Esophagus mucosa (tissue), 1 donor: ENCODE data around the gene ZBTB3. TPM values are rescaled to one million over a fixed set of nuclear protein-coding genes. Genes with fewer than 3 reads are reported as not detected.
A peak's percentile ranks its signal among the peaks of the same experiment; 100 is the strongest.
"Not testable (repeated sequence)": the region's sequence is repeated elsewhere in the genome, so short reads cannot be mapped to it uniquely, and the experiment has no call there.

Experiments
- ATAC-seq: fragments of 200-7000 bp; cut with Tn5 transposase; one replicate; pipeline ENCODE4 v1.9.1; 2020
- total RNA-seq: library from RNA; stranded (reverse); gene quantifications from one replicate; pipeline ENCODE4 v1.2.4, GENCODE V29; 2023
- donor health status: DM: yes; HTN: yes; CAD: no.

ZBTB3 gene
- 8.0 TPM for total RNA-seq

DNA sequence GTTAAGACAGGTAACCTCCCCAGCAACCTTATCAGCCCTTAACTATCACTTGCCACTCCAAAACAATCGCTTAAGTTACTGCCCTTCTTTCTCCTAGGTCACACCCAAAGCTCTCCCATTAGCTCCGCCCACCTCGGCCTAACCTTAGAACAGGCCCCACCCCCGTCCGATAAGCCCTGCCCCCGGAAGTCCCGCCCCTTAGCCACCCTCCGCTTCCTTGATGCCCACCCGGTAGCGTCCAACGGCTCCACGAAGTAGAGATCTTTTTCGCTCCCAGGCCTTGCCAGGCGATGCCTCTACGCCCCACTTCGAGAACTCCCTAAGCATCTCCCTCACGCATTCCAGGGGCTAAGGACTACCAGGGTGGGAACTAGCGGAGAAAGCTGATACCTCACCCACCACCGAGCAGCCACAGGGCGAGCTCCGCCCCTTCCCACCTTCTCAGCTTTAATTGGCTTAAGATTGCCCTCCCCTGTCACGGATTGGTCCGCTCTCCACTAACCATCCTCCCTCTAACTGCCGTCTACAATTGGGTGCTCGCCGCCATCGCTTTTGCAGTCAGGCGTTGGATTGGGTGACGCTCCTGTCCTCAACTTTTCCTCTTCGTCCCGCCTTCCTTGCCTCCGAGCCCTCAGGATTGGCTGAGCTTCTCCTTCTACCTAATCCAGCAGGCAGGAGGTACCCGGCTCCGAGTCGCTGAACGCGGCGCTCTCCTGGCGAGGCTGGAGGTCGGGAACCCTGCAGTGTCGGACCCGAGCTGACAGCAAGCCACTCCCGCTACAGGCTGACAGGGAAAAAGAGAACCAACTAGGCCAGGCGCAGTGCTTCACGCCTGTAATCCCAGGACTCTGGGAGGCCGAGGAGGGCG, at the start of gene ZBTB3:
ZBTB3 (minus strand) TSS at position 425 of the 868 bp plus-strand sequence. CDS start 496 bp downstream, outside the sequence.
- ATAC-seq = peak; percentile 98

DNA sequence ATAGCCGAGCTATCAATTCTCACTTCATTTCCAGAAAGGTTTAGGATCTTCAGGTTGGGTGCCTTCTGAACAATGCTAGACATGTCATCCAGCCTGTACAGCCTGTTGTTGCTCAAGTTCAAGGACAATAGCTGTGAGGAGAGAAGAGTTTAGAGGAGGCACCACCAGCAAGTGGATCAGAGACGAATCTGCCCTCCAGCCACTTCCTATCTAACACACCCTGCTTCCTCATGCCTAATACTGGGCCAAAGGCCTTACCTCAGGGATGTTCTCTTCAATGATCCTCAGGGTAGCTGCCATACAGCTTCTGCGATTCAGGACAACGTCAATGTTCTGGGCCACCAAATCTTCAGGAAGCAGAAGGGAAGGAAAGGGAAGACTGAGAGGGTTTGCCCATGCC, 47.1 kb upstream of the ZBTB3 start:
- peak; percentile 22 for ATAC-seq

DNA sequence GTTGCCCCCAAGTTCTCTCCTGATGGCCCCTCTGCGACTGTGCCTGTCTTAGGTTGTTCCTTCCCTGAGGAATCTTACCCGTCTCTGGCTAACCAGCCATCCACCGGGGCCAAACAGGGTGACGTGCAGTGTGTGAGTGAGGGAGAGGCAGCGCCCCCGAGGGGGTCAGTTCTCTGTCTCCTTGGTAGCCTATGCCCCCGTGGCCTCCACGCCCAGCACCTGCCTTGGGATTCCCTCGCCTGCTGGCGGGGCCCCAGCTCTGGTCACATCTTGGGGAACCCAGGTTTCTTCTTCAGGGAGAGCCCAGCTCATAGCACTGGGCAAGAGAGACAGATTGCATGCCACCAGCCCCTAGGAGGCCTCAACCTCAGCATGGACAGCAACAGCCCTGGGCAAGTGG, 45.5 kb upstream of the ZBTB3 start:
- ATAC-seq = no peak

DNA sequence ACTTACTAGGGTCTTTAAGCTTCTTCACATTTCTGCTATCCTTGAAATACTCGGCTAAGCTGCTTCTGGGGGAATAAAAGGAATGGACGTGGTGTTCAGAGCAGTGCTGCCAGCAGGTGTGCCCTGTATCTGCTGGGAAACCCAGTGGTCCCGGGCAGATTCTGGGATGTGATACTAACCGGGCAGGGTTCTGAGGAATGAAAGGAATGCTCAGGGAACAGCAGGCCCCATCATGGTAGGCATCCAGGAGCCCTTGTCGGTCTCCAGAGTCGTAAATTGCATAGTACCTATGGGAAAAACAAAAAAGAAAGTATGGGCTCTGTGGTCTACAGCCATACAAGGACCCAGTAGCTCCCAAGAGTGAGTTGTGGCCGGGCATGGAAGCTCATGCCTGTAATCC, 42.3 kb upstream of the ZBTB3 start:
- no peak for ATAC-seq

DNA sequence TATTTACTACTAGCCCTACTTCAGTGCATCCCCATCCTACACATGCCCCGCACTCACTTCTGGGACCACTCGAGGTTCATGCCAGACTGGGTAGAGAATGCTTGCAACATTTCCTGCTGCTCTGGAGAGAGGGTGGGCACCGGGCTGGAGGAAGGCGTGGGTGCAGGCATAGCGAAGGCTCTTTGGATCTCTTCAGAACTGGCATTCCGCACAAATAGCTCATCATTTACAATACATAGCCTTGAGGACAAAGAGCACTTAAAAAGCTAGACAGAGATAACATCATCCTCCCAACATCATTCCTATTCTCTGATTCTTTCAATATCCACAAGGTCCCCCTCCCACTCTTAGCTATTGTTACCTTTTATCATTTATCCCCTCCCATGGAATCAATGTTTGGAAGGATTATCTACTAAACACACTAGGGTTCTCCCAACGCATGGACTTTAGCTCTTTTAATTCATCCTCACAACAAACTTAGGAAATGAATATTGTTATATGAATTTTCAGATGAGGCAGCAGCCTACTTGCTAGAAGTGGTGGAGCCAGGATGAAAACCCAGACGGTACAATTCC, 40.3 kb upstream of the ZBTB3 start:
- ATAC-seq = no peak

DNA sequence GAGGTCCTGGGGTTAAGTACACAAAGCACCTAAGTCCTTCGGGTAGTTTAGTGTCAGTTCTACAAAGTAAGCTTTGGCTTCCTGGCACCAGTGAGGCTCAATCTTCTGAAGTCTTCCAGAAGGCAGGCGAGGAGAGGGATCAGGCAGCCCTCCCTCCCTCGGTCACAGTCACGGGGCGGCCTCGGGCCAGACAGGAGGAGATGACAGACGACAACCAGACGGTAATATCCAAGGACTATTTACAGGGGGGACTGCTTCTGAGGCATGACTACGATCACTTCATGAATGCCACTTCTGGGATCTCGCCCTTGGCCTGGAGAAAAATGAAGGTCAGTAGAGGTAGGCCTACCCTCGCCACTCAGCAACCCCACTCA, 38.2 kb upstream of the ZBTB3 start:
- no peak for ATAC-seq

DNA sequence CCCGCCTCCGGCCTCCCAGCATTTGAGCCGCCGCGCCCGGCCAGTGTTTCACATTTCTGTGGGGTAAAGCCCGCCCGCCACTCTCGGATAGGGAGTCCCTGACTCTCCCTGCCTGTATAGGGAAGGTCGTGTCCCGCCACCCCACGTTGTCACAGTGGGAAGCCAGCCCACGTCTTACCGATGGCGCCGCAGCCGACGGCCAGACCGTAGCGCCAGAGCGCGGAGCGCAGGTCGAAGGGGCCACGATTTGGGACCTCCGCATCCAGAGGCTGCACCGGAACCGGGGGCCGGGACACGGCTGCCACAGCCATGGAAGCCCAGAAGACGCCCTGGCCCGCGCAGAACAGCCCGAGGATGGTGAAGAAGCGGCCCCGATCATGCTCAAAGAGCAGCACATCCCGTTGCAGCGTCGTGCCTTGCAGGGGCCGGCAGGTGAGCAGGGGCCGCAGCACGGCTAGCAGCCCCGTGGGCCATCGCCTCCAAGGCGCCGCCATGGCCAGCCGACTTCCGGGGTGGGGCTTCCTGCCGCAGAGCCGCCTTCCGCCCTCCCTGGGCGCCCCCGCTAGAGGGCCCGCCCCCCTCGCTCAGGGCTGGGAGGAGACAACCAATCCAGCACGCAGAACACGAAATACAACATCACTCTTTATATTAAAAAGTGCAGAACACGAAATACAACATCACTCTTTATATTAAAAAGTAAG, 37.7 kb upstream of the ZBTB3 start, which contains the start of gene TMEM223:
TMEM223 (minus strand) TSS at position 506 of the 701 bp plus-strand sequence; CDS start at position 494, 12 bp downstream.
- ATAC-seq = peak; percentile 79

DNA sequence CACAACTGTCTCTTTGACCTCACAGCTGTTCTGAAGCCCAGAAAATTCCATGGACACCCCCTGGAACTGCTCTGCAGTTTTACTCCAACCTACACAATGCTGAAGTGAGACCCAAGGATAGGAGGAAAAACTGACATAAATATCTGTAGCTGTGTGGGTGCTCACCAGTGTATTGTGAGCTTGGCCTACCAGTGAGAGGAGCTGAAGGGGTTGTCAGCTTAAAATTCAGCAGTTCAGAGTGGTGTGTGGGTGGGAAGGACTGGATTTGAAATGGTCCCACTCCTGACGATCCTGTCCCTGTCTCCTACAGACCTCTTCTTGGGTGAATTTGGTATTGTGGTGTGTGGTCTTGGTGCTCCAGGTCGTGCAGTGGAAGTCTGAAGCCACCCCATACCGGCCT, 35.6 kb upstream of the ZBTB3 start:
- ATAC-seq = no peak

DNA sequence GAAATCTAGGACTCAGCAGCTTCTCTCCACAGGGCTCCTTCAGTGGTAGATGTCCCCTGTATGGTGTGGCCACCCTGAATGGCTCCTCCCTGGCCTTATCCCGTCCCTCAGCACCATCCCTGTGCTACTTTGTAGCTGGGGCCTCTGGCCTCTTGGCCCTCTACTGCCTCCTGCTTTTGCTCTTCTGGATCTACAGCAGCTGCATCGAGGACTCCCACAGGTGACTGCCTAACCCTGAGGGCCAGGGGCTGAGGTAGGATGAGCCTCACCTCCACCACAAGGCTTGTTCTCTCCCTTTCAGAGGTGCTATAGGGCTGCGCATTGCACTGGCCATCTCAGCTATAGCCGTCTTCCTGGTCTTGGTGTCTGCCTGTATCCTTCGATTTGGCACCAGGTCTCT, 35.0 kb upstream of the ZBTB3 start:
- no peak for ATAC-seq

DNA sequence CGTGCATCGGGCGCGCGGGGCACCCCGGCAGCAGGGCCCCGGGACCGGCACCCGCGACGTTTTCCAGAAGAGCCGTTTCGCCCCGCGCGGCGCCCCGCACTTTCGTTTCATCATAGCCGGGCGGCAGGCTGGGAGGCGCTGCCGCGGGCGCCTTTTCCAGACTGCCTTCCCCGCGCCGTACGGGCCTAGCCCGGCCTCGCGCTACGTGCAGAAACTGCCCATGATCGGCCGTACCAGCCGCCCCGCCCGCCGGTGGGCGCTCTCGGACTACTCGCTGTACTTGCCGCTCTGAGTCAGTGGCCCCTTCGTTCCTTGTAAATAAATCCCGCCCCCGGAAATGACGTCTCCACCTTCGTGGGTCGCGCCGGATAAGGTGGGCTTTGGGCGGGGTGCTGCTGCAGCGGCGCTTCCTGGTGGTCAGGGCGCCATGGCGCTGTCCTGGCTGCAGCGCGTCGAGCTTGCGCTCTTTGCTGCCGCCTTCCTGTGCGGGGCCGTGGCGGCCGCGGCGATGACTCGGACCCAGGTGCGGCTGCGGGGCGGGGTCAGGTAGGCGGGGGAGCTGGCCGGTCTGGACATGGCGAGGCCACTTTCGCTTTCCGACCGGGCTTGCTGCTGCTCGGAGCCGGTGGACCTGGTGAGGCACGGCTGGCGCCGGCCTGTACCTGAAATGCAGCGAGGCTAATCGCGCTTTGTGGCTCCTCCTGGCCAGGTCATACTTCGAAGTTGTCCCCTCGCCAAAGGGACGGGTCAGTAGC, 33.2 kb upstream of the ZBTB3 start, which contains the start of gene TMEM179B:
TMEM179B (plus strand) TSS at position 398 of the 755 bp plus-strand sequence; CDS start at position 428, 30 bp downstream.
- ATAC-seq = peak; percentile 85

DNA sequence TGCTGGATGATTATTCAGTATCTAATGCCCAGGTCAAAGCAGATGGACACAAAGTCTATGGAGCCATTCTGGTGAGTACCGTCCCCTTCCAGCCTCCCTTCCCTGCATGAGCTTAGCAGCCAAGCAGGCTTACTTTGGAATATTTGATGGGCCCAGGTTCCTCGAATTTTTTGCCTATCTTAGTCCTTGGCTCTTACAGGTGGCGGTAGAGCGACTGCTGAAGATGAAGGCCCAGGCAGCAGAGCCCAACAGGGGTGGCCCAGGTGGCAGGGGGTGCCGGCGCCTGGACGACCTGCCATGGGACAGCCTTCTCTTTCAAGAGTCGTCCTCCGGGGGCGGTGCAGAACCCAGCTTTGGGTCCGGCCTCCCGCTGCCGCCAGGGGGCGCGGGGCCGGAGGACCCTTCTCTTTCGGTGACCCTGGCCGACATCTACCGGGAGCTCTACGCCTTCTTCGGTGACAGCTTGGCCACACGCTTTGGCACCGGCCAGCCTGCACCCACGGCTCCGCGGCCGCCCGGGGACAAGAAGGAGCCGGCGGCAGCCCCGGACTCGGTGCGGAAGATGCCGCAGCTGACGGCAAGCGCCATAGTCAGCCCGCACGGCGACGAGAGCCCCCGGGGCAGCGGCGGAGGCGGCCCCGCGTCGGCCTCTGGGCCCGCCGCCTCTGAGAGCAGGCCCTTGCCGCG, 32.5 kb upstream of the ZBTB3 start:
- peak; percentile 70 for ATAC-seq

DNA sequence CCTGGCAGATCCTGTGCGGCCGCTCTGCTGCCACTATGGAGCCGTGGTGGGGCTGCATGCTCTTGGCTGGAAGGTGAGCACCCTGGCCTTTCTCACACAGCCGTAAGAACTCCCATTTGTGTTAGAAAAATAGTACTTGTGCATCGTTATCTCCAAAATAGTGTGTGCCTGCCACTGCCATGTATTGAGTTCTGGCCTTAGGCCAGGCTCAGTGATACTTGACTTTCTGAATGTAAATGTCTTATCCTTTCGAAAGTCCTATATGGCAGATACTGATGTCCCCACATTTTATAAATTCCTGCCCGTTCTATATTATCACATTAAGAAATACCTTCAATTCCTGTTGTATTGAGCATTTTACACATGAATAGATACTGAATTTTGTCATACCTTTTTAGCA, 28.8 kb upstream of the ZBTB3 start:
- ATAC-seq = no peak

DNA sequence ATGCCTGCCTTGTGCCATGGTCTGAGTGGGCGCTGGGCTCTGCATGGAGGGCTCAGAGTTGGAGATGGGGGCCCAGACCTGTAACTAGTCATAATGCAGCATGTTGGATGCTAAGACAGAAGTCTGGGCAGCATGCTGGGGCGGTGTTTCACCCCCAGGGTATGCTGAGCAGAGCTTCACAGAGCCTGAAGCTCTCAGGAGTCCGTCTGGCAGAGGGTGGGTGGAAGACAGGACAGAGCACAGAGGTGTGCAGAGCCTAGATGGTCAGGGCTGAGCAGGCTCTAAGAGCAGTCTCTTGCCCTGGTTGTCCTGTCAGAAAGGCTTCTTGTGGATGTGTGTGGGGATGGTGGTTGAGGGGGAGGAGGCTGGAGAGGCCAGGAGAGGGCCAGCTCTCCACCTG, 24.5 kb upstream of the ZBTB3 start:
- ATAC-seq = no peak

DNA sequence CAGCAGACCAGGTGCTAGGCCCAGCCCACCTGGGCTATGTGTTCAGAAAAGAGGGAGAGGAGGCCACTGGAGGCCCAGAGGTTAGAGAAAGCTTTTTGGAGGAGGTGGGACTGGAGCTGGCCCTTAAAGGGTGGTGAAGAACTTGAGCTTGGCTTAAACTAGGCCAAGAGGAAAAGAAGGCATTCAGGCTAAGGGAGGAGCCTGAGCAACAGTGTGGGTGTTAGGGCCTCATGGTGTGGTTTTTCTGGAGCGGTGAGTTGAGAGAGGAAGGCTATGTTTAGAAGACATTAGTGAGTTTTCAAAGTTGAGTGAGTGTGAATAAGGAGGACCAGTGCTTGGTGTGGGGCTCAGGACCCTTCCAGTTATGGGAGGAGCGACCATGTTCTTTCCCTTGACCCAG, 23.4 kb upstream of the ZBTB3 start:
- ATAC-seq = peak; percentile 12

DNA sequence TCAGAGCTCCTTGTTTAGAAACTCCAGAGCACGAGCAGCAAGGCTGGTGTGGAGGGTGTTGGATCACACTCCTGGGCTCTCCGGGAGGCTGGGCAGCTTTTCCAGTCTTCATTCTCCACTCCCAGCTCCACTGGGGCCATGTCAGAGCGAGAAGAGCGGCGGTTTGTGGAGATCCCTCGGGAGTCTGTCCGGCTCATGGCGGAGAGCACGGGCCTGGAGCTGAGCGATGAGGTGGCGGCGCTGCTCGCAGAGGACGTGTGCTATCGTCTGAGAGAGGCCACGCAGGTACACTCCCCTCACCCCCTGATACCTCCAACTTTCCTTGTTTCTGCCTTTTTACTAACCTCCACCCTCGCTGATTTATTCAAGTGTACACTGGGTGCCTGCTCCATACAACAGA, 21.7 kb upstream of the ZBTB3 start:
- ATAC-seq = no peak

DNA sequence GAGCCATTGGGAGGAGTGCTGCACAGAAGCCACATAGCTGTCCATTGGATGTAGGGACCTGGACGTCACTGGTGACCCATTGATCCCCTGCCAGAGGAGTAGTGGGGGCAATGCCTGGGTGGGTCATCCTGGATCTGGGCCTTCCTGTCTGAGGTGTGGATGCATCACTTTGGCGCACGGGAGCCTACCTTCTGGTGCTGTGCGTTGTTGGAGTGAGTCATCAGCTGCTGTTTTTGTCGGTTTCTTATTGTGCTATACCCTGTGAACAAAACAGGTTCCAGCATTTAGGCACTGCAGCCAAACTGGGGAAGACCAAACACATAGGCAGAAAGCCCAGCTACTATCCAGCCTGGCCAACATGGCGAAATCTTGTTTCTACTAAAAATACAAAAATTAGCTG, 20.4 kb upstream of the ZBTB3 start:
- ATAC-seq = peak; percentile 55

DNA sequence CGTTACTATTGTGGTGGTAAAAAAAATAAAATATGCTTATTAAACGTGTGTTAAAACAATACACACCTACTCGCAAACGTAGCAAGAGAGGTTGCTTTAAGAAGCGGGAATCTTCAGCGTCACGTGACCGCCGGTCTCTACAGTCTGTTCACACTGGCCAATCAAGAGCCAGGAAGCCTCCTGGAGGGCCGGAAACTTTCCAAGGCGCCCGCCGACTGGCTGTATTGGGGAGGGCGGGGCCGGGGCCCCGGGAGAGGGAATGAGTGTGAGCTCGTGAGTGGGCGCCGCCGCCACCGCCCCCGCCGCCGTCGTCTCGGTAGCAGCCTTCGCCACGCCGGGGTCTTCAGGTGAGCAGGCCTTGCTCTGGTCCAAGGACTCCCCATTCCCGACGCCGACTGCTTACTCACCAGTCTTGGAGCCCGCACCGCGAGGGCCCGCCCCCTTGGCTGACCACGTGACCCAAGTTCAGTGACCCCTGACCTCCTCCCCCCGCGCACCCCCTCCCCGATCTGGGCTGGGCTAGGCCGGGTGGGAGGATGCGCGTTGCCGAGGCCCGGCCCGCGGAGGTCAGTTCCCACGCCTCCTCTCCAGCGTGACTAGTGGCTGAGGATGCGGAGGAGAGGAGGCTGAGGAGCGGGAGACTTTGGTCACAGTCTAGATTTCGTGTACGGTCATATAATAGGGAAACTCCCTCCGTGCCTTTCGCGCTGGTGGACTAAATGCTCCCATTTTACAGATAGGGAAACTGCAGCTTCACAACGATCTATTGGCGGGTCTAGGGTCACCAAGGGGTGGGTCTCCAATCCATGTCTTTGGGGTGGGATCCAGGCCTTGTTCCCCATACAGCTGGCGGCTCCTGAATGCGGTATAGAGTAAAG, 17.4 kb upstream of the ZBTB3 start, which contains the start of gene TAF6L:
TAF6L (plus strand) TSS at position 253 of the 878 bp plus-strand sequence. CDS start 4,388 bp downstream, outside the sequence.
- ATAC-seq = peak; percentile 96

DNA sequence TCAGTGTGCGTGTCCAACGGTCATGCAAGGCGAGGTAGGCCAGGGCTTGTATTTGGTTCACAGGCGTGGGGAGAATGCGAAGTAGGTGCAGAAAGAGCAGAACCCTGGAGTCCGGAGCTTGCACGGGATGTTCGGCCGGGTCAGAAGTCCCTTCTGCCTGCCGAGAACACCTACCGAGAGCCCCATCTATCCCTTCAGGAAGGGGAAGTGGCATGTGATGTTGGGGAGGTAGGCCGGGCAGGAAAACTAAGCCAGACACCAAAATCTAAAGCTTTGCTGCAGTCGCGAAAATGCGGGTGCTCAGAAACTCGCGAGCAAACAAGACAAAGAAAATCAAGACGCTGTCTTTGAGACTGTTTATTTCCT, 16.8 kb upstream of the ZBTB3 start:
- peak; percentile 5 for ATAC-seq

DNA sequence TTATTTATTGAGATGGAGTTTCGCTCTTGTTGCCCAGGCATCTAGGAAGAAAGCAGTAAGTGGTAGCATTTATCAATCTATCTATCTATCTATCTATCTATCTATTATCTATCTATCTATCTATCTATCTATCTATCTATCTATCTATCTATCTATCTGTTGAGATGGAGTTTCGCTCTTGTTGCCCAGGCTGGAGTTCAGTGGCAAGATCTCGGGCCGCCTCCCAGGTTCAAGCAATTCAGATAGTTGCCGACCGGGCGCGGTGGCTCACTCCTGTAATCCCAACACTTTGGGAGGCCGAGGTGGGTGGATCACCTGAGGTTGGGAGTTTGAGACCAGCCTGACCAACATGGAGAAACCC, 6.9 kb upstream of the ZBTB3 start:
- ATAC-seq = not testable (repeated sequence)

DNA sequence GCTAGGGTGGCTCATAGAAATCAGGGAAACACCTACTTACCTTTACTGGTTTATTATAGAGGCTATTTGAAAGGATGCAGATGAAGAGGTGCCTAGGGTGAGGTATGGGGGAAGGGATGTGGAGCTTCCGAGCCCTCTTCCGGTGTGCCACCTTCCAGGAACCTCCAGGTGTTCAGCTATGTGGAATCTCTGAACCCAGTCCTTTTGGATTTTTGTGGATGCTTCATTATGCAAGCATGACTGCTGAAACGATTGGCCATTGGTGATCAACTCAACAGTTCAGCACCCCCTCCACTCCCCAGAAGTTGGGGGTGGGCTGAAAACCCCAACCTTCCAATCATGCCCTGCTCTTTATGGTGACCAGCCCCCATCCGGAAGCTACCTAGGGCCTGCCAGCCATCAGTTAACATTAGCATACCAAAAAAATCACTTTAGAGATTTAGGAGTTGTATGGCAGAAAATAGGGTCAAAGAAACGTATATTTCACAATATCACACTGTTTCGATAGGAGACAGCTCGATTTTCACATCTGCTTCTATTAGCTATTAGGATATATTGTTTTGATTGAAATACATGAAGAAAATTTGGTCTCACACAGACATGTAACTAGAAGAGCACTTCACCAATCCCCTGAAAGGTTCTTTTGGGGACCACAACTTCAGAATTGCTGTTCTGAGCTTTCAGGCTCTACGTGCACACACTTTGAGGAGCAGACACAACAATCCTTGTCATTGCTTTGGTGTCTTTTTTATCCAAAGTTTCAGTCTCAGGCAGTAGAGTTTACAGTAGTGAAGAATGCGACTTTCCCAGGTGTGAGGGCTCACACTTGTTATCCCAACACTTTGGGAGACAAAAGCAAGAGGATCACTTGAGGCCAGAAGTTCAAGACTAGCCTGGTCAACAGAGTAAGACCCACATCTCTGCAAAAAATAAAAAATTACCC, 4.2 kb upstream of the ZBTB3 start:
- ATAC-seq = no peak
